Peyer's patch (tissue), 4 donors: Measurements from ENCODE around the gene MSANTD3.

Experiments used
- CTCF ChIP-seq, 6 experiments: fragments of 450-650 bp in 4 of 6; fragments of 200-600 bp in 2 of 6; sonication (generic) in 1 of 6; IDR thresholded peaks; one replicate each; pipeline ENCODE4 v1.5.1; 2017 to 2019; ENCODE audit warnings: antibody characterized with exemption in 6 of 6, mild to moderate bottlenecking in 3 of 6, moderate library complexity in 1 of 6
- POLR2A ChIP-seq, 2 donors: fragments of 450-650 bp; IDR thresholded peaks; one replicate each; pipeline ENCODE4 v1.5.1; 2017; ENCODE audit warnings: antibody characterized with exemption in 2 of 2, mild to moderate bottlenecking in 2 of 2, moderate library complexity in 2 of 2

GRCh38 chr9:100449420-100449819, 22.5 kb downstream of the MSANTD3 start:
- TF ChIP-seq CTCF (IDR thresholded peaks at IDR 0.05) (no peak), POLR2A (IDR thresholded peaks at IDR 0.05) (no peak)
